ENCODE results near the gene TYW1.
"Not testable (repeated sequence)": the region's sequence is repeated elsewhere in the genome, so short reads cannot be mapped to it uniquely, and the experiment has no call there.

DNA sequence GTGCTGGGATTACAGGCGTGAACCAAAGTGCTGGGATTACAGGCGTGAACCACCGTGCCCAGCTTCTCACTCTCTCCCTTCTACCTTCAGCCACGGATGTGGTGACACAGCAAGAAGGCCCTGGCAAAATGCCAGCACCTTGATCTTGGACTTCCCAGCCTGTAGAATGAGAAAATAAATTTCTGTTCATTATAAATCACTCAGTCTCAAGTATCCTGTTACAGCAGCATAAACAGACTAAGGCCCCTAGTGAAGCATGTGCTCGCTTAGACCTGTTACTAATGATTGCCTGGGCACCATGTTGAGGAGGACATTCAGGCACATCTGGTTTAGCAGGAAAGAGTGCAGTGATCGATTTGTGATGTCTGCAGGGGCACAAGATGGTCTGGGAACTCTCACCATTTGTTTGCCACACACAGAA, 263.5 kb downstream of the TYW1 start:
- TF ChIP-seq CTCF (IDR thresholded peaks at IDR 0.05; ENCODE audit: insufficient read depth, low read length, poor library complexity, severe bottlenecking); EZH2phosphoT487 (conservative IDR thresholded peaks at IDR 0.05; ENCODE audit: low read length): not testable (repeated sequence)
